Measurements from ENCODE around the gene NIPBL.
"Not testable (repeated sequence)": the region's sequence is repeated elsewhere in the genome, so short reads cannot be mapped to it uniquely, and the experiment has no call there.

NIPBL gene

GRCh38 chr5:36908544-36909260, 32.1 kb downstream of the NIPBL start:
- no peak for DNase-seq

- DNase-seq, result no peak
These were observed 39.1 kb downstream of the NIPBL start for GRCh38 chr5:36915653-36916052.

- not testable (repeated sequence) for DNase-seq
These were observed 40.0 kb downstream of the NIPBL start for GRCh38 chr5:36916614-36917013.

GRCh38 chr5:36917358-36917757, 40.8 kb downstream of the NIPBL start:
- DNase-seq, result not testable (repeated sequence)

- DNase-seq, result no peak
These were observed 42.7 kb downstream of the NIPBL start for GRCh38 chr5:36919238-36919637.

GRCh38 chr5:36919650-36920049, 43.1 kb downstream of the NIPBL start:
- no peak for DNase-seq

GRCh38 chr5:36928947-36929346, 52.4 kb downstream of the NIPBL start:
- DNase-seq, result no peak

- no peak for DNase-seq
These were observed 52.9 kb downstream of the NIPBL start for GRCh38 chr5:36929438-36929837.

GRCh38 chr5:36932056-36932455, 55.5 kb downstream of the NIPBL start:
- DNase-seq, result no peak

GRCh38 chr5:36932699-36933098, 56.1 kb downstream of the NIPBL start:
- DNase-seq, result no peak

- no peak for DNase-seq
These were observed 58.3 kb downstream of the NIPBL start for GRCh38 chr5:36934740-36935356.

- DNase-seq, result no peak
These were observed 59.2 kb downstream of the NIPBL start for GRCh38 chr5:36935805-36936204.

- no peak for DNase-seq
These were observed 59.7 kb downstream of the NIPBL start for GRCh38 chr5:36936309-36936708.

- DNase-seq, result no peak
These were observed 61.6 kb downstream of the NIPBL start for GRCh38 chr5:36938129-36938528.

GRCh38 chr5:36939969-36940858, 63.6 kb downstream of the NIPBL start:
- DNase-seq, result peak; percentile 32

GRCh38 chr5:36943584-36943983, 67.0 kb downstream of the NIPBL start:
- no peak for DNase-seq

- DNase-seq, result no peak
These were observed 67.5 kb downstream of the NIPBL start for GRCh38 chr5:36944024-36944423.

GRCh38 chr5:36944607-36945225, 68.1 kb downstream of the NIPBL start:
- DNase-seq, result peak; percentile 80

- no peak for DNase-seq
These were observed 69.1 kb downstream of the NIPBL start for GRCh38 chr5:36945687-36946086.

- DNase-seq, result no peak
These were observed 69.5 kb downstream of the NIPBL start for GRCh38 chr5:36946101-36946500.

GRCh38 chr5:36948041-36948440, 71.5 kb downstream of the NIPBL start:
- DNase-seq, result no peak

- DNase-seq, result no peak
These were observed 72.1 kb downstream of the NIPBL start for GRCh38 chr5:36948650-36949049.

GRCh38 chr5:36949593-36949992, 73.0 kb downstream of the NIPBL start:
- no peak for DNase-seq
